Neural progenitor cell (in vitro differentiated cells): Measurements from ENCODE around the gene ANKRD66. TPM values are rescaled to one million over a fixed set of nuclear protein-coding genes. Genes with fewer than 3 reads are reported as not detected.

Experiments
- DNase-seq: peaks from one replicate; pipeline ENCODE4 v3.0.0-alpha.2; 2016; ENCODE audit warnings: low spot score
- H2AFZ ChIP-seq: fragments of 200-600 bp; sonication (generic); replicated peaks from 2 replicates; pipeline ENCODE4 v1.6.1; 2016; ENCODE audit warnings: antibody characterized with exemption
- H3F3A ChIP-seq: fragments of 200-600 bp; sonication (generic); 2 replicates; pipeline ENCODE4 v1.6.1; 2016; ENCODE audit warnings: antibody characterized with exemption, low read depth
- H3K27ac ChIP-seq: fragments of 200-600 bp; sonication (generic); 2 replicates; pipeline ENCODE4 v1.5.1; 2016; ENCODE audit warnings: mild to moderate bottlenecking
- H3K27me3 ChIP-seq: fragments of 200-600 bp; sonication (generic); 2 replicates; pipeline ENCODE4 v1.6.1; 2016; ENCODE audit warnings: mild to moderate bottlenecking, moderate library complexity
- H3K36me3 ChIP-seq: fragments of 200-600 bp; sonication (generic); 2 replicates; pipeline ENCODE4 v1.5.1; 2016
- H3K4me1 ChIP-seq: fragments of 200-600 bp; sonication (generic); 2 replicates; pipeline ENCODE4 v1.6.1; 2016; ENCODE audit warnings: mixed run types
- H3K4me2 ChIP-seq: fragments of 200-600 bp; sonication (generic); 2 replicates; pipeline ENCODE4 v1.6.1; 2016
- H3K4me3 ChIP-seq: fragments of 200-600 bp; sonication (generic); 2 replicates; pipeline ENCODE4 v1.5.1; 2016
- H3K79me2 ChIP-seq: fragments of 200-600 bp; sonication (generic); 2 replicates; pipeline ENCODE4 v1.6.1; 2016; ENCODE audit warnings: low read depth
- H3K9ac ChIP-seq: fragments of 200-600 bp; sonication (generic); 2 replicates; pipeline ENCODE4 v1.6.1; 2016
- H3K9me3 ChIP-seq: fragments of 200-600 bp; sonication (generic); 2 replicates; pipeline ENCODE4 v1.5.1; 2016; ENCODE audit warnings: low read depth
- H4K20me1 ChIP-seq: fragments of 200-600 bp; sonication (generic); 2 replicates; pipeline ENCODE4 v1.6.1; 2016; ENCODE audit warnings: low read depth
- H3K27ac Mint-ChIP-seq: 3 replicates; pipeline ENCODE4 v1.8.0; 2021; ENCODE audit warnings: mixed read lengths
- H3K27me3 Mint-ChIP-seq: 2 replicates; pipeline ENCODE4 v1.8.0; 2022; ENCODE audit warnings: low read depth, mild to moderate bottlenecking, inconsistent platforms, moderate library complexity, mixed read lengths; ENCODE audit not compliant: insufficient read depth
- H3K36me3 Mint-ChIP-seq: 3 replicates; pipeline ENCODE4 v1.8.0; 2021; ENCODE audit warnings: mixed read lengths
- H3K4me1 Mint-ChIP-seq: 3 replicates; pipeline ENCODE4 v1.8.0; 2021; ENCODE audit warnings: mixed read lengths
- H3K4me3 Mint-ChIP-seq: 3 replicates; pipeline ENCODE4 v1.8.0; 2021; ENCODE audit warnings: mild to moderate bottlenecking, moderate library complexity, mixed read lengths
- H3K9me3 Mint-ChIP-seq: 3 replicates; pipeline ENCODE4 v1.8.0; 2020; ENCODE audit warnings: mixed read lengths
- CTCF ChIP-seq: fragments of 200-600 bp; sonication (generic); IDR thresholded peaks from 2 replicates; pipeline ENCODE4 v1.5.1; 2017; ENCODE audit warnings: antibody characterized with exemption, mild to moderate bottlenecking
- EZH2 ChIP-seq: fragments of 200-600 bp; sonication (generic); IDR thresholded peaks from 2 replicates; pipeline ENCODE4 v1.6.1; 2017; ENCODE audit warnings: antibody characterized with exemption, mild to moderate bottlenecking, moderate library complexity
- EZH2phosphoT487 ChIP-seq: fragments of 200-600 bp; sonication (generic); IDR thresholded peaks from 2 replicates; pipeline ENCODE4 v1.6.1; 2017; ENCODE audit warnings: antibody characterized with exemption
- total RNA-seq: library from RNA; depleted of rRNA; stranded (reverse); fragments of >200 nt; gene quantifications from 2 replicates; pipeline ENCODE4 v1.2.3, GENCODE V29; 2015; ENCODE audit warnings: low replicate concordance

Gene ANKRD66
- total RNA-seq, 1 donor from 2014 or later = not detected

GRCh38 chr6:46793138-46793537, 46.4 kb downstream of the ANKRD66 start, which contains the start of gene MEP1A:
Gene MEP1A, plus strand, starts transcription at chr6:46793389. Its CDS starts 10 bp downstream, at chr6:46793399.
- no peak for TF ChIP-seq EZH2
- TF ChIP-seq CTCF = no peak
- no peak for TF ChIP-seq EZH2phosphoT487
- H3K4me3 ChIP-seq = no peak within 1 kb of the TSS
- Mint-ChIP-seq H3K4me1 (no peaks in the 10 kb centered on the region), H3K36me3 (no peaks in the 10 kb centered on the region), H3K27me3 (peaks cover 6% of the 10 kb centered on the region), H3K9me3 (no peaks in the 10 kb centered on the region), H3K27ac (no peak within 1 kb of the TSS), H3K4me3 (no peak within 1 kb of the TSS)
- no peaks in the 10 kb centered on the region for H3K27me3 ChIP-seq
- no peaks in the 10 kb centered on the region for H3K36me3 ChIP-seq
- no peak within 1 kb of the TSS for H2AFZ ChIP-seq
- H3K4me1 ChIP-seq = no peaks in the 10 kb centered on the region
- H3K79me2 ChIP-seq = no peaks in the 10 kb centered on the region
- no peak within 1 kb of the TSS for H3K4me2 ChIP-seq
- no peaks in the 10 kb centered on the region for H3F3A ChIP-seq
- H3K9ac ChIP-seq = no peak within 1 kb of the TSS
- no peaks in the 10 kb centered on the region for H4K20me1 ChIP-seq
- DNase-seq = no peak
- no peaks in the 10 kb centered on the region for H3K9me3 ChIP-seq
- no peak within 1 kb of the TSS for H3K27ac ChIP-seq

DNA sequence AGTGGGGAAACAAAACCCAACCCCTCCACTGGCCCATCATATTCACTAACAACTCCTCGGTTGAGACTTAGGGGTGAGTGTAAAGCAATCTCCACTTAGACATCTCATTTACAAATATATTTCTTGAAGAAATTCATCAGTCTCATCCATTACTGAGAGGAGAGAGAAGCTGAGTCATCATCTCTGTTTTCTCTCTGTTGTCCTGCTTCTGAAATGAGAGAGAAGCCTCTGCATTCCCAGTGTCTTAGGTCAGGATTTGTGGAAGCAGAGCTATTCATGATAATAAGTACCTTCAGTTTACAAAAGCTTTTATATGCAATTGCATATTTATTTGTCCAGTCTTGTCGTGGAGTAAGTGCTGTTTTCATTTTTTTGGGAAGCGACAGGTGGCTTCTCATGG, 47.3 kb downstream of the ANKRD66 start:
- no peaks in the 10 kb centered on the region for H3K36me3 ChIP-seq
- H3K27ac Mint-ChIP-seq = no peak overlapping the region
- no peaks in the 10 kb centered on the region for H3K79me2 ChIP-seq
- no peaks in the 10 kb centered on the region for H3K9me3 ChIP-seq
- no peaks in the 10 kb centered on the region for H3K4me1 Mint-ChIP-seq
- DNase-seq = no peak
- H3K4me3 ChIP-seq = no peak overlapping the region
- no peak overlapping the region for H3K9ac ChIP-seq
- no peaks in the 10 kb centered on the region for H4K20me1 ChIP-seq
- no peak overlapping the region for H3K4me3 Mint-ChIP-seq
- no peaks in the 10 kb centered on the region for H3K27me3 ChIP-seq
- no peak for TF ChIP-seq EZH2
- TF ChIP-seq EZH2phosphoT487 = no peak
- TF ChIP-seq CTCF = no peak
- H2AFZ ChIP-seq = no peak overlapping the region
- no peak overlapping the region for H3K27ac ChIP-seq
- H3K36me3 Mint-ChIP-seq = no peaks in the 10 kb centered on the region
- H3K27me3 Mint-ChIP-seq = peaks cover 6% of the 10 kb centered on the region
- no peak overlapping the region for H3K4me2 ChIP-seq
- no peaks in the 10 kb centered on the region for H3F3A ChIP-seq
- H3K9me3 Mint-ChIP-seq = no peaks in the 10 kb centered on the region
- H3K4me1 ChIP-seq = no peaks in the 10 kb centered on the region

GRCh38 chr6:46795816-46796215, 49.1 kb downstream of the ANKRD66 start:
- H3K9ac ChIP-seq = no peak overlapping the region
- no peaks in the 10 kb centered on the region for H3K4me1 ChIP-seq
- no peaks in the 10 kb centered on the region for H3F3A ChIP-seq
- H3K4me3 ChIP-seq = no peak overlapping the region
- no peaks in the 10 kb centered on the region for H4K20me1 ChIP-seq
- no peaks in the 10 kb centered on the region for H3K27me3 ChIP-seq
- no peak overlapping the region for H3K4me3 Mint-ChIP-seq
- H3K27me3 Mint-ChIP-seq = peaks cover 6% of the 10 kb centered on the region
- H3K9me3 Mint-ChIP-seq = no peaks in the 10 kb centered on the region
- H3K79me2 ChIP-seq = no peaks in the 10 kb centered on the region
- no peaks in the 10 kb centered on the region for H3K4me1 Mint-ChIP-seq
- TF ChIP-seq EZH2 (no peak), EZH2phosphoT487 (no peak), CTCF (no peak)
- no peak overlapping the region for H3K27ac Mint-ChIP-seq
- H3K9me3 ChIP-seq = no peaks in the 10 kb centered on the region
- no peaks in the 10 kb centered on the region for H3K36me3 Mint-ChIP-seq
- no peak for DNase-seq
- H3K36me3 ChIP-seq = no peaks in the 10 kb centered on the region
- H3K27ac ChIP-seq = no peak overlapping the region
- no peak overlapping the region for H3K4me2 ChIP-seq
- H2AFZ ChIP-seq = no peak overlapping the region
